GM10266 (cell line): ENCODE results near the gene RNF144B.

ENCODE experiments used
- DNase-seq: peaks from one replicate; pipeline ENCODE4 v3.0.0; 2012; ENCODE audit errors: extremely low spot score
- TF ChIP-seq, protein P1 (sequence below): IDR thresholded peaks from 2 replicates; pipeline ENCODE4 v1.5.1; 2012; ENCODE audit warnings: mild to moderate bottlenecking, low read depth; ENCODE audit not compliant: control insufficient read depth, insufficient read depth; ENCODE audit errors: missing control alignments

The RNF144B gene

DNA sequence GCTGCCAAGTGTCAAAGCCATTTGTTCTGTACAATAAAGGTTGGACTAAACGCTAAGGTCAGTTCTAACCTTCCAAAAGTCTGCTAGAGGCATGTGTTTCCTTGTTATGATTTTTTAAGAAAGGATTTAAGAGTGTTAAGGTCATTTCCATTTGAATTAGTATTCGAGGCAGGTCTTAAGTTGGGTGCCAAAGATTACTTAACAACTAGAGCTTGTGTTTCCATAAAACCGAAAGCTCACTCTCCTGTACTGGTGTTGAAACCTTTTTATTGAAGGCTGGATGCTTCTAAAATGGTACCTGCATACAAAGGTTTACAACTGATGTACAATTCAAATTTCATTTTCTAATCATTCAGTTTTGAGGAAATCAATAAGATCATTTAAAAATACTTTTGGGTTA lies 82.4 kb downstream of the RNF144B start:
- DNase-seq = no peak
- TF ChIP-seq, protein P1, sequence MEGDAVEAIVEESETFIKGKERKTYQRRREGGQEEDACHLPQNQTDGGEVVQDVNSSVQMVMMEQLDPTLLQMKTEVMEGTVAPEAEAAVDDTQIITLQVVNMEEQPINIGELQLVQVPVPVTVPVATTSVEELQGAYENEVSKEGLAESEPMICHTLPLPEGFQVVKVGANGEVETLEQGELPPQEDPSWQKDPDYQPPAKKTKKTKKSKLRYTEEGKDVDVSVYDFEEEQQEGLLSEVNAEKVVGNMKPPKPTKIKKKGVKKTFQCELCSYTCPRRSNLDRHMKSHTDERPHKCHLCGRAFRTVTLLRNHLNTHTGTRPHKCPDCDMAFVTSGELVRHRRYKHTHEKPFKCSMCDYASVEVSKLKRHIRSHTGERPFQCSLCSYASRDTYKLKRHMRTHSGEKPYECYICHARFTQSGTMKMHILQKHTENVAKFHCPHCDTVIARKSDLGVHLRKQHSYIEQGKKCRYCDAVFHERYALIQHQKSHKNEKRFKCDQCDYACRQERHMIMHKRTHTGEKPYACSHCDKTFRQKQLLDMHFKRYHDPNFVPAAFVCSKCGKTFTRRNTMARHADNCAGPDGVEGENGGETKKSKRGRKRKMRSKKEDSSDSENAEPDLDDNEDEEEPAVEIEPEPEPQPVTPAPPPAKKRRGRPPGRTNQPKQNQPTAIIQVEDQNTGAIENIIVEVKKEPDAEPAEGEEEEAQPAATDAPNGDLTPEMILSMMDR = no peak

DNA sequence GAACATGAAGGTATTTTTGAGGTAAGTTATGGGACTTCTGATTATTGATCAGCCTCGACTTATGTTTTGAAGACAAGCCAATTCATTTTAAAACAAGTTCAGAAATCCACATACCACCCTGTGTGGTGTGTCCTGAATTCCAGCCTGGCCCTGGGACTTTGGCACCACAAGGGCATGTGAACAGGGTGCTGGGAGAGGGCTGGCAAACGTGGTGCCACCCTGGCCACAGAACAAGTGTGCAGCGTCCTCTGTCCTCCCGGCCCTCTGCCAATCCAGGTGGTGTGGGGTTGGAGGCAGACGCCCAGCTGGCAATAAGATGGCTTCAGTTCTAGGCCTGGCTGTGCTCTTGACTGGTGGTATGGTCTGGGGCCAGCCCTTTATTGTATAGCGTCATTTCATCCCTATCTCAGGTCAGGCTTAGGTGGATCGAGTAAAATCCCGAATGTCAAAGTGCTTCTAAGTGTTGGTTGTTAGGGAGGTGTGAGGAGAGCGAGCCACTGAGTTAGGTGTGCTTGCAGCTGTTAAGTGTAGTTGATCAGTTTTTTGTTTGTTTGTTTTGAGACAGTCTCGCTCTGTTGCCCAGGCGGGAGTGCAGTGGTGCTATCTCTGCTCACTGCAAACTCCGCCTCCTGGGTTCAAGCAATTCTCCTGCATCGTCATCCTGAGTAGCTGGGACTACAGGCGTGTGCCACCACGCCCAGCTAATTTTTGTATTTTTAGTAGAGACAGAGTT lies 84.2 kb downstream of the RNF144B start:
- TF ChIP-seq, protein P1 = no peak
- DNase-seq = no peak

DNA sequence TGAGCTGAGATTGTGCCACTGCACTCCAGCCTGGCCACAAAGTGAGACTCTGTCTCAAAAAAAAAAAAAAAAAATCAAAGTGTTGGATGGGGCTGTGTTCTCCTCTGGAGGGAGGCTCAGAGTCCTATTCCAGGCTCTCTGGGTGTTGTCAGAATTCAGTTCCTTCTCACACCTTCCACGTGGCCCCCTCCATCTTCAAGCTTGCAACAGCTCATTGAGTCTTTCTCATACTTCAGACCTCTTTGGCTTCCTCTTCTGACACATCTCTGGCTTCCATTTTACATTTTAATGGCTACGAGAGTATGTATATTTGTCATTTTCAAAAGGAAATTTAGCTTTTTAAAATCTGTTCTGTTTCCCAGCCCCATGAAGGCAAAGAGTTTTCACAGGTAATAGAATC lies 85.8 kb downstream of the RNF144B start:
- TF ChIP-seq, protein P1 = no peak
- no peak for DNase-seq

DNA sequence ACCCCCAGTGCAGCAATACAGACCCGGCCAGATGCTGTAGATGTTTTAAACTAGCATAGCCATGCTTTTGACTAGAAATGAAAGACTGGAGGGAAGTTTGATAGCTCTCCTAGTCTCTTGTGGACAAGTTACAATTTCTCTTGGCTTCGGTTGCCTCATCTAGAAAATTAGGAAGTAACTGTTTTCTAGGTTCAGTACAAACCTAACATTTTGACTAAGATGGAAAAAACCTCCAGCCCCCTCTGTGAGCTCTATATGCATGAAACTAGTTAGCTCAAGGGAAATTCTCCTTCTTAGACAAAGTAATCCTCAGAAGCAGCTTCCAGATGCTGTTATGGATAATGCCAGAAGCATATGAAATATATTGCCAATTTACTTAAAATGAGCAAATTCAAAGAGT lies 86.6 kb downstream of the RNF144B start:
- TF ChIP-seq, protein P1 = no peak
- DNase-seq = no peak

DNA sequence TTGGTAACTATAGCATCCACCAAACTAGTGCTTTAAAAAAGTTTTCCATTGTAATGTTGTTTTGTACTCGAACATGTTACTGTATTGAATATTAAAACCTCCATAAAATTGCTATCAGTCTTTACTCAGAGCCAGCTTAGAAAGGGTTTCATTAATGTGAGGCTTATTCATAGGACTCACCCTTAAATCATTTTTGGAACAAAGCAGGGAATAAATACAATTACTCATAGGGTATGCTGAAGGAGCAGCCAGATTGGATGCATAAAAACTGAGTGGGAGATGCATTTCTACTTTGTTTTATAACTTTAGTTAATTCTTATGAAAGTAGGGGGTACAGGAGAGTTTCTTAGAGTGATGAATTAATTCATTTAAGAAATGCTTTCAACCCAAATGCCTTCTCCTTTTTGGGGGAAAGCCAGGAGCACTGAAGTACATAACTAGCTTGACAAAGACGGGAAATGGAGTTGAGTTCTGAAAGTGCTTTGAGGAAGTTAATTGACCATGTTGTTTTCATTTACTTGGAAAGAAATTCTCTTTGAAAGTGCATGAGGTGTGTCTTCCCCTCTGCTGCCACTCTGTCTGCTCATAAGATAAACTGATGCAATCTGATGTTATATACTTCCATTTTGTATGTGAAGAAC lies 90.3 kb downstream of the RNF144B start:
- TF ChIP-seq, protein P1 = no peak
- no peak for DNase-seq

DNA sequence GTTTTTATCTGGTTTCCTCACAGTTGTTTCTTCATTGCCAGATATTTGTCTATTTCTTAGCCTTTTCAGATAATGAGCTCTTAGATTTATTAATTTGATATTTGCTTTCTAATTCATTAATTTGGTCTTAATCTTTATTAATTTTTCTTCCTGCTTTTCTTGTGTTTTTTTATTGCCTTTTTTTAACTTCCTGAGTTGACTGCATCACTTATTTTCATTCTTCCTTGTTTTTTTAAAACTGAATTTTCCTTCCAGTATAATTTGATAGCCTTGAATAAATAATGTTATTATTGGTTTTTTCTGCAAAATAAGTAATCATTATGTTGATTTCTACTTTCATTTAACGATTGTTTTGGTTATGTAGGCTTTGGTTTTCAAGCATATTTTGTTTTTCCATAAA lies 91.5 kb downstream of the RNF144B start:
- DNase-seq = no peak
- TF ChIP-seq, protein P1 = no peak

DNA sequence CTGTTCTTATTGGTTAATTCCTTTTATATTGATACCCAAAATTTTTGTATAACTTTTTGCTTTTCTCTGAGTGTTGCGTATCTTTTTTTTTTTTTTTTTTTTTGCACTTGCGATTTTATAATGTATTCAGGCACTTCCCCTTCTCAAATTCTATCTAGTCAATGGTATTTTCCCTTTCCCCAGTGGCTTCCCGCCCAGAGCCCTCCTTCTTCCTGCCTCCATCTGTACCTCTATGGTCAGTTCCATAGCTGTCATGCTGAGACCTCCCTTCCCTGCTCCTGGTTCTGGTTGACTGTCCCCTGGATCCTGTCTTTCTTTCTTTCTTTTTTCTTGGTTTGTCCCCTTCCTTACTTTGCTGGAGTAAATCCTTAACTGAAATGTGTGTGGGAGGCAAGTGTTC lies 94.7 kb downstream of the RNF144B start:
- no peak for DNase-seq
- TF ChIP-seq, protein P1 = no peak
